GM21723 (cell line): ENCODE data around the gene COA3.

Source experiments
- ATAC-seq: cut with Tn5 transposase; IDR thresholded peaks from one replicate; pipeline ENCODE4 v1.9.1; 2021; ENCODE audit warnings: mild to moderate bottlenecking, moderate library complexity; ENCODE audit not compliant: unreplicated experiment

COA3 gene

GRCh38 chr17:42754782-42755181, 43.7 kb downstream of the COA3 start:
- ATAC-seq = no peak

DNA sequence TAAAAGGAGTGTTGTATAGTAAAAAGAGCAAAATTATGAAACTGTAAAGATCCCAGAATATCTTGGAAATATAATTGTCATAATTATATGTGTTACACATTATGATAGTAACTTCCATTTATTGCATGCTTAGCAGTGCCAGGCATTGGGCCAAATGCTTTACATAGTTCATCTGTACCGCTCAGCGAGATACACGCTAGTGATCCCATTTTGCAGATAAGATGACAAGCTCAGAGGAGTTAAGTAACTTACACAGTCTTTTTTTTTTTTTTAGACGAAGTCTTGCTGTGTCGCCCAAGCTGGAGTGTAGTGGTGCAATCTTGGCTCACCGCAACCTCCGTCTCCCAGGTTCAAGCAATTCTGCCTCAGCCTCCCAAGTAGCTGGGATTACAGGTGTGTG, 46.9 kb downstream of the COA3 start:
- no peak for ATAC-seq

DNA sequence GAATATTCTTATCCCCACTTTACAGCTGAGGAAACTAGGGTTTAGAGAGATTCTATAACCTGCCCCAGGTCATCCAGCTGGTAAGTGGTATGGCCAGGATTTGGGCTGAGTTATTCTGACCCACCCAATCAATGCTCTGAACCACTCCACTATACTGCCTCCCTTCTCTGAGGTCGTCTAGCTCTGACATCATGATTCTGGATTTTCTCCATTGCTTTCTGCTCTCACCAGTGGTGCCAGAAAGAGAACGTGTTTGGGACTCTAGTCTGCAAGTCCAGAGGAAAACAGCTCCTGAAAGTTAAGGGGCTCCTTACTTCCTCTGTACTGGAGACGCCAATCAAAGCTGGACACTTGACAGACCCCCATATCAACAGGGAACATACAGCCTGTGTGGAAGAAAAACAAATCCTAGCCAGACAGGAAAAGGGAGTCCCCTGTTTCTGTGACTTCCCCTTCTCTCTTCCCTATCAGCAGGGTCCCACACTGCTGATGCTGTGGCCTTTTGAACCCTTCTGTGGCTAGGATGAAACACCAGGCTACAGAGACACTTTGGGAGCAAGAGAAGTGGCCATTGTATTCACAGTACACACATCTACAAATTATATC, 47.7 kb downstream of the COA3 start:
- ATAC-seq = no peak

DNA sequence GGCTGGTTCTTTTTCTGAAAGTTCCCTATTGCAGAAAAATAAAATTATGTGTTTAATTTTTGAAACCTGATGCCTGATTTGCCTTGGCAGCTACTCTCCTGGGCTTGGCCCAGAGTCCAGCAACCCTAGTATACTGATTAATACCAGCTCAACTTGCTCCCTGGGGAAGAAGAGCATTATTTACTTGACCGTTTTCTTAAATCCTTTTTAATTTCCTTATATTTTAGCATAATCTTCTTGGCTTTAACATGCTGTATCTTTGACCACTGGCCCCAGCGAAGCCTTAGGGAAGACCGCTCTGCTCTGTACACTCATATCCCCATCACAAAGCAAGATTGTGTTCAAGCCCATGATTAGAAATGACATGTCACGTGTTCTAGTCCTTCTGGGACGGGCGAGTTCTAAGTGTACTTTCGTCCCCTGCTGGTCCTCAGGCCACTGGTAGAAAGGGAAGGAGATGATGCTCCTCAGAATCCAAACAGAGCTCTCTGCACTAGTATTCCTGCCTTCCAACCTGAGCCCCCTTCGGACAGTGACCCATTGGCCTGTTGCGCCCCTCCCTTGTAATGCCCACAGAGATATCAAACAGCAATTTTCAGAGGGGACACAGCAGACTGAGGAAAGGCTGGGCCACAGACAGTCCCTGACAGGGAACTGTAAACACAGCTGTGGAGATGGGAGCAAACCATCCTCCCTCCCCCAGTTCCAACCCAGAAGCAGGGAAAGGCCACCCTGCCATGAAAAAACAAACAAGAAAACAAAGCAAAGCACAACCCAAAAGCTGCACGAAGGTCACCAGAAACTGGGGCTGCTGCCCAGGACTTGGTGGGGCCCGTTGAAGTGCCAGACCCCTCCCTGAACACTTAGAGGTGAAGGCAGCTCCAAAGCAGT, 49.4 kb downstream of the COA3 start:
- no peak for ATAC-seq

- ATAC-seq = no peak
Measured at GRCh38 chr17:42748202-42748907, 50.1 kb downstream of the COA3 start.
